Right renal pelvis (tissue), 4 donors: ENCODE results near the gene MED22. TPM values are rescaled to one million over a fixed set of nuclear protein-coding genes. Genes with fewer than 3 reads are reported as not detected.
A peak's percentile ranks its signal among the peaks of the same experiment; 100 is the strongest.
"Not testable (repeated sequence)": the region's sequence is repeated elsewhere in the genome, so short reads cannot be mapped to it uniquely, and the experiment has no call there.

Source experiments
- DNase-seq, 4 donors: peaks; one replicate each; pipeline ENCODE4 v3.0.0-alpha.2; 2013; ENCODE audit warnings: low read depth in 4 of 4, low spot score in 3 of 4, missing footprints in 1 of 4
- polyA plus RNA-seq, 4 donors: library from polyadenylated mRNA; unstranded; fragments of 120-200 nt; gene quantifications; one replicate each; pipeline ENCODE4 v1.2.1, GENCODE V29; 2013; ENCODE audit not compliant: insufficient read length in 4 of 4

MED22 gene
- polyA plus RNA-seq, 4 donors = 25.1 to 32.8 (median 26.8) TPM

GRCh38 chr9:133377721-133378216, 29.8 kb upstream of the MED22 start:
- no peak for DNase-seq

- DNase-seq = not testable (repeated sequence)
Measured at GRCh38 chr9:133377280-133377679, 29.3 kb upstream of the MED22 start.

- DNase-seq = peak; percentile 89 to 93 (median 92)
Measured at GRCh38 chr9:133375724-133376654, 28.1 kb upstream of the MED22 start, which contains the start of the genes STKLD1 and SURF4. TSS of gene STKLD1 (plus strand) at chr9:133376366. CDS start at chr9:133376474, 108 bp downstream. TSS of gene SURF4 (minus strand) at chr9:133376060. CDS start at chr9:133375969, 91 bp downstream.

- no peak for DNase-seq
Measured at GRCh38 chr9:133375116-133375723, 27.3 kb upstream of the MED22 start.

GRCh38 chr9:133374612-133375115, 26.7 kb upstream of the MED22 start:
- no peak for DNase-seq

- no peak for DNase-seq
Measured at GRCh38 chr9:133372144-133372543, 24.2 kb upstream of the MED22 start.

GRCh38 chr9:133371261-133371711, 23.4 kb upstream of the MED22 start:
- no peak for DNase-seq

- no peak for DNase-seq
Measured at GRCh38 chr9:133370685-133371084, 22.8 kb upstream of the MED22 start.

GRCh38 chr9:133369933-133370332, 22.0 kb upstream of the MED22 start:
- no peak for DNase-seq

GRCh38 chr9:133369422-133369821, 21.5 kb upstream of the MED22 start:
- DNase-seq = no peak

- DNase-seq = no peak
Measured at GRCh38 chr9:133368249-133368881, 20.4 kb upstream of the MED22 start.

- DNase-seq = no peak
Measured at GRCh38 chr9:133367778-133368177, 19.8 kb upstream of the MED22 start.

GRCh38 chr9:133367221-133367620, 19.3 kb upstream of the MED22 start:
- DNase-seq = no peak

- no peak for DNase-seq
Measured at GRCh38 chr9:133366435-133366834, 18.5 kb upstream of the MED22 start.

- DNase-seq = no peak
Measured at GRCh38 chr9:133362359-133363044, 14.6 kb upstream of the MED22 start.

- DNase-seq = no peak
Measured at GRCh38 chr9:133361507-133362092, 13.7 kb upstream of the MED22 start.

- DNase-seq = no peak
Measured at GRCh38 chr9:133360400-133361393, 12.8 kb upstream of the MED22 start.

GRCh38 chr9:133359399-133360175, 11.7 kb upstream of the MED22 start:
- no peak for DNase-seq
